ENCODE results near the gene FAT2.

DNA sequence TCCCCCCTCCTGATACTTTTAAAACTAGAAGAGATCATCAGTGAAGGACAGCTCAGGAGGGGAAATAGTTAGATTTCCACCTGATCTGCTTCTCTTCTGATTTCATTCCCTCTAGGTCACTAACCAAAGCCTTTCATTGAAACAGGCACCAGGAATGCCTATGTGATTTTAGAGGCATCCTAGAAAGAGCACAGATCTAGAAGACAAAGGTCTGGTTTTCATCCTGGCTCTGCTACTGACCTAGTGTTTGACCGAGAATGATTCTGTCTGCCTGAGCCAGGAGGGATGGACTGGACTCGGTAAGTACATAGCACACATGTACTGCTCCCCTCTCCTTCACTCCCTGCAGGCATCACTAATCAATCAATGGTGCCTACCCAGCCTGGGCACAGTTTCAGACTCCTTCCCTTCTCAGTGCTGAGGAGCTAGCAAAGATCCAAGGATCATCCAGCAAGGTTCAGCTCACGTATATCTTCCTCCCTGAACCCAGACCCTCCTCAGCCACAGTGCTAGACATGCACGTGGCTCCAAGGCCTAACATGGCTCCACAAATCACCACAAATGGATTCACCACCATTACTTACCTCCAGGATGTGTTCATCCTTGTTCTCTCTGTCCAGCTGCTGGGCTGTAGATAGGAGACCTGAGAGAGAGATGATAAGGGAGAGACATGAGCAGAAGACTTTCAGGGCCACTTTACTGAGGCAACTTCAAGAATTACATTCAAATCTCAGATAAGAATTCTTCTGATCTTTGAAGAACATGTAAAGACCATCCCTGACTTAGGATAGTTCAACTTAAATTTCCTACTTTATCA is 35.2 kb downstream of the FAT2 start:
- TF ChIP-seq, protein P1, sequence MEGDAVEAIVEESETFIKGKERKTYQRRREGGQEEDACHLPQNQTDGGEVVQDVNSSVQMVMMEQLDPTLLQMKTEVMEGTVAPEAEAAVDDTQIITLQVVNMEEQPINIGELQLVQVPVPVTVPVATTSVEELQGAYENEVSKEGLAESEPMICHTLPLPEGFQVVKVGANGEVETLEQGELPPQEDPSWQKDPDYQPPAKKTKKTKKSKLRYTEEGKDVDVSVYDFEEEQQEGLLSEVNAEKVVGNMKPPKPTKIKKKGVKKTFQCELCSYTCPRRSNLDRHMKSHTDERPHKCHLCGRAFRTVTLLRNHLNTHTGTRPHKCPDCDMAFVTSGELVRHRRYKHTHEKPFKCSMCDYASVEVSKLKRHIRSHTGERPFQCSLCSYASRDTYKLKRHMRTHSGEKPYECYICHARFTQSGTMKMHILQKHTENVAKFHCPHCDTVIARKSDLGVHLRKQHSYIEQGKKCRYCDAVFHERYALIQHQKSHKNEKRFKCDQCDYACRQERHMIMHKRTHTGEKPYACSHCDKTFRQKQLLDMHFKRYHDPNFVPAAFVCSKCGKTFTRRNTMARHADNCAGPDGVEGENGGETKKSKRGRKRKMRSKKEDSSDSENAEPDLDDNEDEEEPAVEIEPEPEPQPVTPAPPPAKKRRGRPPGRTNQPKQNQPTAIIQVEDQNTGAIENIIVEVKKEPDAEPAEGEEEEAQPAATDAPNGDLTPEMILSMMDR (IDR thresholded peaks at IDR 0.05; ENCODE audit: insufficient read depth, low read depth, low read length), result no peak
- TF ChIP-seq EZH2 (IDR thresholded peaks at IDR 0.05; ENCODE audit: insufficient read depth, low read length), result no peak
